Activated CD4-positive, CD25-positive, alpha-beta regulatory T cell treated with anti-CD3 and anti-CD28 coated beads, Interleukin-2, amount 50 U/mL, for 24 hours (primary cell): ENCODE results near the gene IL36G.

Experiments used
- ATAC-seq, 2 donors: fragments of 150-1000 bp; cut with Tn5 transposase; one replicate each; pipeline ENCODE4 v1.10.0; 2021; ENCODE audit warnings: mild to moderate bottlenecking in 1 of 2, moderate library complexity in 1 of 2

The IL36G gene

DNA sequence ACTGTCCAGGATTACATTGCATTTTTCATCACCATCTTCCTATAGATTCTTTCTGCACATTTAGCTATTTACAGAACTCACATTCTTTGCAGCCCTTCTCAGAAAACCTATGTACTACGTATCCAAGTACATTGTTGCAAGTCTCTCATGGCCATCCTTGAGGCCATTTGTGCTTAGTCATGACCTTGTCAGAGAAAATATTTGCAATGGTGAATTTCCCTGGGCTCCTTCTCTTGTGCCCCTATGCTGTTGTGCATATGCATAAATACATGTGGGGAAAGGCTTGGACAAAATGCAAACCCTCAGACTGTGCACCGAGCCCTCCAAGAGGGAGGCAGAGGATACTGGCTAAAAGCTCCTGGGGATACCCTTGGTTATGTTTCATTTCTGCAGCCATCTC lies 47.0 kb downstream of the IL36G start:
- no peak for ATAC-seq

DNA sequence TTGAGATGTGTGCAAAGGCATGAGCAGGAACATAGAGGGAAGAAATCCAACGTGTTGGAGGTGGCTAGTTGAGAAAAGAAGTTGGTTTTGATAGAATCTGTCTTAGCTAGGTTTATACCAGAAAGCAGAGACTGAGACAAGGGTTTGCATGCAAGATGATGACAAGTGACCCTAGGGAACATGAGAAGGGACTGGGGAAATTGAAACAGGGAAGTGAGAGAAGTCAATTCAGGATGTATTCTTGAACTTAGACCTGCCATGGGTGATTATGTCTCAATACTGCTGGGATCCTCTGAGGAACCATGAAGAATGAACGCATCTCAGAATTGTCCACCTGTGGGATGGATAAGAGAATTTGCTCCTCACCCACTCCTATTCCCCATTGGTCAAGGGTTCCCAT lies 47.9 kb downstream of the IL36G start:
- ATAC-seq = no peak

DNA sequence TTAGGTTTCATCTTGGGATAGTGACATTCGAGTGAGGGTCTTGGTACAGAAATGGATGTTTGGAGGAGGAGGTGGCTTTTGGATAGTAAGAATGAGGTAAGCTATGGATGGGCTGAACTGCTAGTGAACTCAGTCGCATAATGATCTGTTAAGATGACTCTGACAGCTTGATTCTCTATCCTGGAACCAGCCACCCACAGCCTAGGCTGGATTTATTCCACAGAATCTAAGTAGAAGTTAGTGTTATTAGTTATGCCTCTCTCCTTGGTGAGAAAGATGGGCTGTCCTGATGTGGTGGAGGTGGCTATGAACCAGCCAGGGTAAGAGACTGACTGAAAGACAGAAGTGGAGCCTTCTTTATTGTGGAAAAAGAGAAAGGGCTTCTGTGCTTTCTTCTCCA lies 49.9 kb downstream of the IL36G start:
- ATAC-seq = no peak

DNA sequence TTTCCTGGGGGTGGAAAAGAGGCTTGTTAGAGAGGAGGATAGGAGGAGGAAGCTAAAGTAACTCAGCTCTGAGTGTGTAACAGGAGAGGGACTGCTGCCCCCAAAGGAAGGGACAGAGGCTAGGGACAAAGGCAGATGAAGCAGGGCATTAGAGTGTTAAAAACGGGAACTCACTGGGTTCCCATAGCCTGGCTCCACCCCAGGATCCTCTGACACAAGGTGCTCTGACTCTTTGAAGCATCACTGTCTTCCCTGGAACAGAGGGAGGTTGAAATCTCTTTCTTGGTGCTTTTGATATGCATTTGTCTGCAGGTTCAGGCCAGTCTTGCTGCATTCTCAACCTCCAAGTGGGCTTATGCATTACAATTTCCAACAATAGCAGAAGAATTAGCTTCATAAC lies 50.3 kb downstream of the IL36G start:
- no peak for ATAC-seq

DNA sequence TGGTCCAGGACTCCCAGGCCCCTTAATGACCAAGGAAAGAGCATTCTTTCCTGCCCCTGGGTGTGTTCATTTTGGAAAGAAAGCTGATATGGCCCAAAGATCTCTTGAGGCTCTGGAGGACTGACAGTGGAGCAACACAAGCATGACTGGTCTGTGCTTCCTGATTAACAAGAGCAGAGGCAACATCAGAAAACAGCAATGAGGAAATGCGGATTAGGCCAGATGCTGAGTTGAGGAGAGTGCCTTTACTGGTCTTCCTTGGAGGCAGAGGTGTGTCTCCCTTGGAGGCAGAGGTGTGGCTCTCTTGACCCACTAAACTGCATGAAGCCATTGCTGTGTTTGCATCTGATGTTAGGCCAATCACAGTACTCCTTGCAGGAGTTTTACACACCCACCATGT lies 54.9 kb downstream of the IL36G start:
- no peak for ATAC-seq

DNA sequence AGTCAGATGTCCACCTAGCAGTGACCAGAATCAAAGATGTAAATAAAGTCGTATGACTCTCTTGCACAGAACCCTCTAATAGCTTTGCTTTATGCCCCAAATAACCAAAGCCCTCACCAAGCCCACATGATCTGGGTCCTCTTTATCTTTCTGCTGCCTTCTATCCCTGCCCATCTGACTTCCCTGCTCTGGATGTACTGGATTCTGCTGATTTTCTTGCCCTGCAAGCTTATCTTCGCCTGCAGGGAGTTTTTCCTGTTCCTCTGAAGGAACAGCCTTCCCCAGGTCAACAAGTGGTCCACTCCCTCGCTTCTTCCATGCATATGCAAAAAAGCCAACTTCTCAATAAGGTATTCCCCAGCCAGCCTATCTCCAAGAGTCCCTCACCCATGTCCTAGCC lies 56.2 kb downstream of the IL36G start:
- no peak for ATAC-seq
